ENCODE results near the gene SMCR8. TPM values are rescaled to one million over a fixed set of nuclear protein-coding genes. Genes with fewer than 3 reads are reported as not detected.
A peak's percentile ranks its signal among the peaks of the same experiment; 100 is the strongest.
"Not testable (repeated sequence)": the region's sequence is repeated elsewhere in the genome, so short reads cannot be mapped to it uniquely, and the experiment has no call there.

SMCR8 gene
- polyA plus RNA-seq, 10 donors = 7.3 to 9.6 (median 8.5) TPM

- DNase-seq = no peak
These were observed 898 bp upstream of the SMCR8 start for GRCh38 chr17:18314059-18314730.

DNA sequence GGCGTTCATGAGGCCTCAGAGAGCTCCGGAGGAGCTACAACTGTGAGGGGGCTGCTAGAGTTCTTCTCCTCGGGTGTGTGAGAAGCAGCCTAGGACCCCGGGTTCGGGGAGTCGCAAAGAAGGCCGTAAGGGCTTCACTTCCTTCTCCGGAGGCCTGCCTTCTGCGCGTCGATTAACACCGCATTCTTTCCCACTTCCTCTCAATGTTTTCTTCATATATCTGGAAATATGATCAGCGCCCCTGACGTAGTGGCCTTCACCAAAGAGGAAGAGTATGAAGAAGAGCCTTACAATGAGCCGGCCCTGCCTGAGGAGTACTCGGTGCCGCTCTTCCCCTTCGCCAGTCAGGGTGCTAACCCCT, 449 bp downstream of the SMCR8 start:
- no peak for DNase-seq

DNA sequence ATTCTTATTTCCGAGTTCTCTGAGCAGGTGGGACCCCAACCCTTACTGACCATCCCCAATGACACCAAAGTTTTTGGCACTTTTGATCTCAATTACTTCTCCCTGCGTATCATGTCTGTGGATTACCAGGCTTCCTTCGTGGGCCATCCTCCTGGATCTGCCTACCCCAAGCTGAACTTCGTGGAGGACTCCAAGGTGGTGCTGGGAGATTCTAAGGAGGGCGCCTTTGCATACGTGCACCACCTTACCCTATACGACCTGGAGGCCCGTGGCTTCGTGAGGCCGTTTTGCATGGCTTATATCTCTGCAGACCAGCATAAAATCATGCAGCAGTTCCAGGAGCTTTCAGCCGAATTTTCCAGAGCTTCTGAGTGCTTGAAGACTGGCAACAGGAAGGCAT, 868 bp downstream of the SMCR8 start:
- DNase-seq = no peak

GRCh38 chr17:18318117-18318516, 3.0 kb downstream of the SMCR8 start:
- no peak for DNase-seq

- no peak for DNase-seq
These were observed 3.8 kb downstream of the SMCR8 start for GRCh38 chr17:18318771-18319450.

DNA sequence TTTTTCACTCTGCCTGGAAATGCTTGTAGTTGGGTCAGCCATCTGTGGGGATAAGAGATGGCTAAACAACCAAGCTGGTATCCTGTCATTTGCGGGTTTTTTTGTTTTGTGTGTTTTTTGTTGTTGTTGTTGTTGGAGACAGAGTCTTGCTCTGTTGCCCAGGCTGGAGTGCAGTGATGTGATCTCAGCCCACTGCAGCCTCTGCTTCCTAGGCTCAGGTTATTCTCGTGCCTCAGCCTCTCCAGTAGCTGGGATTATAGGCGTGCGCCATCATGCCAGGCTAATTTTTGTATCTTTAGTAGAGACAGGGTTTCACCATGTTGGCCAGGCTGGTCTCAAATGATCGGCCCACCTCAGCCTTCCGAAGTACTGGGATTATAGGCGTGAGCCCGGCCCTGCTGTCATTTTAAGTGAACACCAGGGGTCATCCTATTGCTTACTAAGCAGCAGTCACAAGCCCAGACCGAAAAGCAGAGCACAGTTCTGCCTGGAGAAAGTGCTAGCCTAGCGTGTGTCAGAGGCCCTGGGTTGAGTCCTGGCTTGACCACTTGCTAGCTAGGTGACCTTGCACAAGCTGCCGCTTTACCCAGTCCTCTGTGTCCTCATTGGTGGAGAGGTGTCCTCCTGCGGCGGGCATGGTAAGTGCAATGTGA, 4.6 kb downstream of the SMCR8 start:
- peak in 2 of 3 donors; percentile 27 to 71 for DNase-seq

GRCh38 chr17:18320301-18320700, 5.2 kb downstream of the SMCR8 start:
- DNase-seq = no peak

DNA sequence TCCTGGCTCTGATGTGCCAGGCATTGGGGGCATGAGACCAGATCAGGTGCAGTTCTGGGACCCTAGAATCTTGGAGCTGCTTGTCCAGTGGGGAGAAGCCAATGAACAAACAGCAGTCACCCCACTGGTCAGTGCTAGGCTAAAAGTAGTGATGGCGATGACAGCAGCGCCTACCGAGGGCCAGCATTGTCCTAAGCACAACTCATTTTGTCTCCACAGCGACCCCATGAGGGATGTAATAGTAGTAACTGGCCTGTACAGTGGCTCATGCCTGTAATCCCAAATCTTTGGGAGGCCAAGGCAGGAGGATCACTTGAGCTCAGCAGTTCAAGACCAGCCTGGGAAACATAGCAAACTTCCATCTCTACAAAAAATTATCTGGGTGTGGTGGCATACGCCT, 6.2 kb downstream of the SMCR8 start:
- no peak for DNase-seq

- DNase-seq = no peak
These were observed 7.4 kb downstream of the SMCR8 start for GRCh38 chr17:18322522-18322921.

DNA sequence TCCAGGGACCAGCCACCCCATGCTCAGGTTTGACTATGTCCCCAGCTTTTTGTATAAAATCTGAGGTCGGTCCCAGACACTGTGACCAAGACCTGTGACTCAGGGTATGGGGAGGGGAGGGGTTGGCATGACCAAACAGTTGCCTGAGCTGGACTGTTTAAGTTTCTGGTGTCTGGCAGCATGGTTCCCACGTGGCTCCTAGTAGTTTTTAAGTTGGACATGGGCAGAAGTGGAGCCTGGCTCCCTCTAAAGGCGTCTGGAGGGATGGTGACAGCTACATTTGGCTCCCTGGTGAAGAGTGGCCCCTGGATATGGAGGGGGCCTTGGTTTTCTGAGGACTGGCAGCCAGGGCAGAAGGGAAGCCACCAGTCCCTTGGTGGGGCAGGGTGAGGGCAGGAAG, 7.9 kb downstream of the SMCR8 start:
- DNase-seq = no peak

DNA sequence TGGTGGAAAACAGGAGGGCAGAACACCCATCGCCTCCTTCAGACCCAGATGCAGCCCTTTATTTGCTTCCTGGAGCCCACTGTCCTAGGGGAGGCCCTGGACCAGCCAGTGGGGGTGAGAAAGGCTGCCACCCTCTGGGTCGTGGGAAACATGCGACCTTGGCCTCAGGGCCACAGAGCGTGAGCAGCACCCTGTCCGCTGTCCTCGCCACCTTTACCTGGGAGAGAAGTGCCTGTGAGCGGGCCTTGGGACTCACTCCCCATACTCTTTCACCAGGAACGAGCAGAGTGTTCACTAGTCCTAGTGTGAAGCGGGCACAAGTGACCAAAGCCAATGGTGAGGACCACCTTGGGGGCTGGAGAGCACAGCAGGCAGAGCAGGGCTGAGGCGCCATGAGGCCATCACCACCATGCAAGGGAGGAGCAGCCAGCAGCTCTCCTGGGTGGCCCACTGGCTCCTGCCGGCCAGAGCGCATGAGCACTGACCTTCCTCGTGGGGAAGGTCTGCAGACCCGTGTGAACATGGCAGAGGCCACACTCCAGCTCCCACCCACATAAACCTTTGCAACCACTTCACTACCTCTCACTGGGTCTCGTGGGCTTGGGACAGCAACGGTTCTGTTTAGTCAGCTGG, 8.5 kb downstream of the SMCR8 start:
- DNase-seq = no peak

- no peak for DNase-seq
These were observed 9.3 kb downstream of the SMCR8 start for GRCh38 chr17:18324140-18325050.

GRCh38 chr17:18326039-18326438, 10.9 kb downstream of the SMCR8 start:
- no peak for DNase-seq

GRCh38 chr17:18326572-18326971, 11.5 kb downstream of the SMCR8 start:
- DNase-seq = no peak

DNA sequence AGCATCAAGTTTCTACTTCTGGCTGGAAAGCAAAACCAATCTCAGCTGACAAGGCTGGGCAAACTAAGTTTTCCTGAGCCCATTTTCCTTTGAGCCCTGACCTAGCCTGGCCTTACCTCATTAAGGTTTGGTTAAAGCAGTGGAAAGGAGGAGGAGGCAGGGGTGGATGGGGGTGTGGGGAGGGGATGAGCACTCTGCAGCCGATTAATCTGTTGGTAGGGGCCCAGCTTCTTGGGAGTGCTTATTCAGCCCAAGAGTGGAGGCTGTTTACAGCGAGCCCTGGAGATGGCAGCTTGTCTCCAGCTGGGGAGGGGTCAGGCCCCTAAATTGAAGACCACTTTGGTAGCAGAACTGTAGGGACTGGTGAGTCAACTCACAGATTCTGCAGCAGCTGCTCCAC, 12.0 kb downstream of the SMCR8 start:
- no peak for DNase-seq

GRCh38 chr17:18327556-18327955, 12.5 kb downstream of the SMCR8 start:
- DNase-seq = no peak

DNA sequence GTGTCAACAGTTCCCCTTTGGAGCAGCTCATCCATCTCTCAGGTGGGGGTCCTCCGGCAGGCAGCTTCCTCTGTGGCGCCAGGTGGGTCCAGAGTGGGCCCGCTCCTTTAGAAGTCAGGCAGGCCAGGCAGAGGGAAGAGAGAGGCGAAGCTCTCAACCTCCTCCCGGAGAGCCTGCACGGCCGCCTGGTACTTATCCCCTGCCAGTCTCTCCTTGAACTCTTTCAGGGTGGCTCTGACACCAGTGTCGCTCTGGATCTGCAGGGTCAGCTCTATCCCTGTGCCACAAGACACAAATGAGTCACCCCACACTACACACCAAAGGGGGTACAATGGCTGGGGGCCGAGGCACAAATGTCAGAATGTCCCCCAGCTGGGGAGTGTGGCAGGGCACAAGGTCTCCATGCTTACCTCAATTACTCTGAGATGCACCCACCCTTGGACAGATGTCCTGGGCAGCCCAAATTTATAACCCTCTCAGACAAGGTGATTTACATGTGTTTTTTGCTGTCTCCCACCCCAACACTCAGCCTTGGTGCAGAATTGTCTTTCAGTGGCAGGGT, 13.6 kb downstream of the SMCR8 start:
- no peak for DNase-seq

GRCh38 chr17:18331879-18332278, 16.8 kb downstream of the SMCR8 start:
- DNase-seq = no peak

- DNase-seq = no peak
These were observed 17.9 kb downstream of the SMCR8 start for GRCh38 chr17:18332909-18333489.

DNA sequence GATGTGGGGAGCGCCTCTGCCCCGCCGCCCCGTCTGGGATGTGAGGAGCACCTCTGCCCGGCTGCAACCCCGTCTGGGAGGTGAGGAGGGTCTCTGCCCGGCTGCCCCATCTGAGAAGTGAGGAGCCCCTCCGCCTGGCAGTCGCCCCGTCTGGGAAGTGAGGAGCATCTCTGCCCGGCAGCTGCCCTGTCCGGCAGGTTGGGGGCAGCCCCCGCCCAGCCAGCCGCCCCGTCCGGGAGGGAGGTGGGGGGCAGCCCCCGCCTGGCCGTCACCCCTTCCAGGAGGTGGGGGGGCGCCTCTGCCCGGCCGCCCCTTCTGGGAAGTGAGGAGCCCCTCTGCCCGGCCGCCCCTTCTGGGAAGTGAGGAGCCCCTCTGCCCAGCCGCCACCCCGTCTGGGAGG, 23.1 kb downstream of the SMCR8 start:
- not testable (repeated sequence) for DNase-seq

- DNase-seq = no peak
These were observed 24.8 kb downstream of the SMCR8 start for GRCh38 chr17:18339933-18340332.
